Fibroblast of mammary gland (primary cell): Measurements from ENCODE around the gene LRRN4.

ENCODE experiments used
- DNase-seq: peaks from one replicate; pipeline ENCODE4 v3.0.0-alpha.2; 2010; ENCODE audit warnings: low read depth
- H3K4me3 ChIP-seq: 2 replicates; pipeline ENCODE4 v1.5.1; 2011; ENCODE audit warnings: low read depth, mild to moderate bottlenecking, low read length, moderate library complexity; ENCODE audit not compliant: control insufficient read depth
- TF ChIP-seq, protein P1 (sequence below): conservative IDR thresholded peaks from 2 replicates; pipeline ENCODE4 v1.5.1; 2011; ENCODE audit warnings: low read depth, low read length, inconsistent platforms; ENCODE audit not compliant: control insufficient read depth, insufficient read depth

LRRN4 gene

DNA sequence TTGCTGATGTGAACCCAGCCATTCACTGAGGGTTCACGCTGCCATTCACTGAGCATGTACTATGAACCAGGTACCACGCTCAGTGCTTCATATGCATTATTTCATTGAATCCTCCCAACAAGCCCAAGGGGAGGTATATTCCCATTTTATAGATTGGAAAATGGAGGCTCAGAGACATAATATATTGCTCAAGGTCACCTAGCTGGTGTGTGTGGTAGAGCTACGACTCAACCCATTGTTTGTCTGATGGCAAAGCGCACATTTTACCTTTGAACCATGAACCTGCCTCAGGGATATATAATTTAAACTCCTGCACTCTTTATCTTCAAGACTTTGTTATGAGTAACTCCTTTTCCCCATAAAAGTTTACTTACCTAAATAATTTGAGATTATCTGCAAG, 40.7 kb upstream of the LRRN4 start:
- no peak for DNase-seq
- TF ChIP-seq, protein P1, sequence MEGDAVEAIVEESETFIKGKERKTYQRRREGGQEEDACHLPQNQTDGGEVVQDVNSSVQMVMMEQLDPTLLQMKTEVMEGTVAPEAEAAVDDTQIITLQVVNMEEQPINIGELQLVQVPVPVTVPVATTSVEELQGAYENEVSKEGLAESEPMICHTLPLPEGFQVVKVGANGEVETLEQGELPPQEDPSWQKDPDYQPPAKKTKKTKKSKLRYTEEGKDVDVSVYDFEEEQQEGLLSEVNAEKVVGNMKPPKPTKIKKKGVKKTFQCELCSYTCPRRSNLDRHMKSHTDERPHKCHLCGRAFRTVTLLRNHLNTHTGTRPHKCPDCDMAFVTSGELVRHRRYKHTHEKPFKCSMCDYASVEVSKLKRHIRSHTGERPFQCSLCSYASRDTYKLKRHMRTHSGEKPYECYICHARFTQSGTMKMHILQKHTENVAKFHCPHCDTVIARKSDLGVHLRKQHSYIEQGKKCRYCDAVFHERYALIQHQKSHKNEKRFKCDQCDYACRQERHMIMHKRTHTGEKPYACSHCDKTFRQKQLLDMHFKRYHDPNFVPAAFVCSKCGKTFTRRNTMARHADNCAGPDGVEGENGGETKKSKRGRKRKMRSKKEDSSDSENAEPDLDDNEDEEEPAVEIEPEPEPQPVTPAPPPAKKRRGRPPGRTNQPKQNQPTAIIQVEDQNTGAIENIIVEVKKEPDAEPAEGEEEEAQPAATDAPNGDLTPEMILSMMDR: no peak
- H3K4me3 ChIP-seq: no peak overlapping the region

DNA sequence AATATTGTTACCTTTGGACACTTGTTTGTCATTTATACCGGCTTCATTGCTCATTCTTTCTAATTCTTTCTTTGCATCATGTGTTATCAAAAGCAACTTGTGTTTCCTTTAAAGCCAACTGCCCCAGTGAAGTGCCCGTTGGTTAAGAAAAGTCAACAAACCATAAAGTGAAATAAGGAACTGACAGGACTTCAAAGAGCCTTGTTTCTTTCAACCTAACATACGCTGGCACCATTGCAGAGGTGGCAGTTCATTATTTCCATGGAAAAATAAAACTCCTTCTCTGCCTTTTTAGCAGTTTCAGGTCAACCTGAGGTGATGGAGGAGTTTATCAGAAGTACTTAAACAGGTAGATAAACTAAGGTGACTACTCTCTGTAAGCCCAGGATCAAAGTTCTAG, 40.2 kb upstream of the LRRN4 start:
- no peak overlapping the region for H3K4me3 ChIP-seq
- TF ChIP-seq, protein P1: no peak
- no peak for DNase-seq

DNA sequence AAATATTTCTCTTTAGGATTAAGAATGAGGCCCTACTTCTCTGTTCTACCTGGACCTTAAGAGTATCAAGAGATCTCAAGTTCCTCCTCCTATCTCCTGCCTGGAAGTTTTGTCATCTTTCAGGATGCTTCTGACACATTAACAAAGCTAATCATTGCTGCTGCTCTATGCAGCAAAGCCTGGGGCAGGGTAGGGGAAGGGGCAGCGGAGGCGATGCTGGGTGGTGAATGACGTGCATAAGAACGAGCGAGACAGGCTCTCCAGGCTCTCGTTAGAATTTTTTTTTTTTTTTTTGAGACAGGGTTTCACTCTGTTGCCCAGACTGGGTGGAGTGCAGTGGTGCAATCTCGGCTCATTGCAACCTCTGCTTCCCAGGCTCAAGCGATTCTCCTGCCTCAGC, 37.8 kb upstream of the LRRN4 start:
- no peak overlapping the region for H3K4me3 ChIP-seq
- DNase-seq: no peak
- TF ChIP-seq, protein P1: no peak

DNA sequence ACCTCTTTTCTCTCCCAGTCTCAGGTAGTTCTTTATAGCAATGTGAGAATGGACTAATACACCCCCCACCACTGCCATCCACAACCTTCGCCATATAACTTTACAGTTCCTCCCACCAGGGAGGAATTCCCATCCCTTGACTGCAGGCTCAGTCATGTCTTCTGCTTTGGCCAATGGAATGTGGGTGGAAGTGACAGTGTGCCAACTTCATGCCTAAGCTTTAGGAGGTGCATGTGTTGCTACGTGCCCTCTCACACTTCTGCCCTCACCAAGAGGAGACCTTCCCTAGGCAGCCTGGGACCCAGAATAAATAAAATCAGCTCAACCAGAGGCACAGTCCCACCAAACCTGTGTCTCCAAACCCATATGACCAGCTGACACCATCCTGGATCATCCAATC, 33.0 kb upstream of the LRRN4 start:
- TF ChIP-seq, protein P1: no peak
- DNase-seq: no peak
- no peak overlapping the region for H3K4me3 ChIP-seq

DNA sequence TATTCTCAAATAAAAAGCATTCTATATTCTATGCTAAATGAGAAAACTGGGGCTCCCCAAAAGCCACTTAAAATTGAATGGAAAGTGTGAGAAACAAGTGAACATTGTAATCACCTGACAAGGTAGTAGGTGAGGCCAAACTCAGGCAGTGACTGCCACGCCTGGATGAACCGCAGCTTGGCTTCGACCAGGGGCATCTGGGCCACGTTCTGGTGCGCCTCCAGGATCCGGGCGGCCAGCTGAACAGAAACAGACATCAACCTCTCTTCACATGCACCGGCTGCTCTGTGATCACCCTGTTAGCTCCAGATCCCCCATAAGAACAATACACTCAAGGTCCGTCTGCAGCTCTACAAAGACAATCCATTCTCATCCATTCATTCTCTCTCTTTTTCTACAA, 30.1 kb upstream of the LRRN4 start:
- TF ChIP-seq, protein P1: no peak

DNA sequence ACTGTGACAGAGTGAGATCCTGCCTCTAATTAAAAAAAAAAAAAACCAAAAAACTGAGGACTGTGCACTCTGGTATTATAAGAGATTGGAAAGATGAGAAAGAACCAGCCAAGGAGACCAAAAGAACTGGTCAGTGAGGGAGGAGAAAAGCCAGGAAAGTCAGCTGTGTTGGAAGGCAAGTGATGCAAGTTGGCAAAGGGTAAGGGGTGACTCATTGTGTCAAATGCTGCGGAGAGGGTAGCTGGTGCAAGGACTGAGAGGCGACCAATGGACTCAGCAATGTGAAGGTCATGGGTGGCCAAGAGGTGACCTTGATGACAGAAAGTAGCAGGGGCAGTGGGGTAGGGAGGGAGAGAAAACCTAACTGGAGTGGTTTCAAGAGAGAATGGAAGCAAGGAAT, 27.4 kb upstream of the LRRN4 start:
- no peak overlapping the region for H3K4me3 ChIP-seq
- TF ChIP-seq, protein P1: no peak
- DNase-seq: peak; percentile 73

More for the DNA sequence above, 30.1 kb upstream of the LRRN4 start:
- H3K4me3 ChIP-seq: no peak overlapping the region
- DNase-seq: no peak

DNA sequence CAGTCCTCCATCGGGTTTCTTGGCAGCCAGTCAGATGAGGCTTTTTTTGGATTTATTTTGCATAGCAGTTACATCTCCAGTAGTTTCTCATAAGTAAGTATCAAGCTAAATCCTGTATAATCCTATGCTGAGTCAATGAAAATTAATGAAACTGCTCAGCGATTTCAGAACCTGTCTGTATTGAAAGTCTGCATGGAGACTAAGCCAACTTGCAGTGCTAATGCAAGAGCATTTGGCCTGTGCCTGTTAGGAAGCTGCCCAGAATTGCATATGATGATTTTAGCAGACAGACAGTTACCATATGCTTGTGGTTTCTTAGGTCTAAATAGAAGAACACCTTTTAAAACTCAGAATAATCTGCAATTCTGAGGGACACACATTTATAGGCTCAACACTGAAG, 25.2 kb upstream of the LRRN4 start:
- TF ChIP-seq, protein P1: no peak
- H3K4me3 ChIP-seq: no peak overlapping the region
- DNase-seq: no peak
